GM13977 (cell line): ENCODE results near the gene SMOC1.

Source experiments
- DNase-seq: peaks from one replicate; pipeline ENCODE4 v3.0.0; 2012; ENCODE audit warnings: low spot score
- in situ Hi-C: fragments of 300-500 bp; cut with MboI; formaldehyde crosslinking; loops from one replicate; pipeline ENCODE4 v1.12.0; 2022; ENCODE audit warnings: low sequenced_read_pairs, low pct_unique_long_range_greater_than_20kb, mixed read lengths, inconsistent platforms; ENCODE audit not compliant: unreplicated experiment
- TF ChIP-seq, protein P1 (sequence below): IDR thresholded peaks from 2 replicates; pipeline ENCODE4 v1.5.1; 2012; ENCODE audit warnings: mild to moderate bottlenecking, control low read depth; ENCODE audit not compliant: insufficient read depth; ENCODE audit errors: extremely low read depth, missing control alignments

SMOC1 gene

DNA sequence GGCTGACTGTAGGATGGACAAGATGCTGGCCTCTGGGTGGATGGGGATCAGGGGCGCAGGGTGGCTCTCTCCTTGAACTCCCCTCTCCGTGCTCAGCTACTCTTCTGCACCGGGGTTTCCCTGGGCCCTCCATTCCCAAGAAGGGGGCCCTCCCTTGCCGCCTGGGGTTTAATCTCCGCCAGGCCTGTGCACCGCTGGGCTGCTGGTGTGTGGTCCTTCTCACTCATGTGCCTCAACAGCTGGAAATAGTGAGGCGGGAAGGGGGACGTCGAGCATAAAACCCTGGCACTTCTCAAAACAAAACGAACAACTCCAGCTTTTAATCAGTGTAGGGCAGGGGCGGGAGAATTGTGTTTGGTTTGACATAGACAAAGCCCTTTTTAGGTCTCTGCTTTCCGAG is 19.0 kb upstream of the SMOC1 start:
- no peak for DNase-seq
- in situ Hi-C loops = no loop called here
- TF ChIP-seq, protein P1, sequence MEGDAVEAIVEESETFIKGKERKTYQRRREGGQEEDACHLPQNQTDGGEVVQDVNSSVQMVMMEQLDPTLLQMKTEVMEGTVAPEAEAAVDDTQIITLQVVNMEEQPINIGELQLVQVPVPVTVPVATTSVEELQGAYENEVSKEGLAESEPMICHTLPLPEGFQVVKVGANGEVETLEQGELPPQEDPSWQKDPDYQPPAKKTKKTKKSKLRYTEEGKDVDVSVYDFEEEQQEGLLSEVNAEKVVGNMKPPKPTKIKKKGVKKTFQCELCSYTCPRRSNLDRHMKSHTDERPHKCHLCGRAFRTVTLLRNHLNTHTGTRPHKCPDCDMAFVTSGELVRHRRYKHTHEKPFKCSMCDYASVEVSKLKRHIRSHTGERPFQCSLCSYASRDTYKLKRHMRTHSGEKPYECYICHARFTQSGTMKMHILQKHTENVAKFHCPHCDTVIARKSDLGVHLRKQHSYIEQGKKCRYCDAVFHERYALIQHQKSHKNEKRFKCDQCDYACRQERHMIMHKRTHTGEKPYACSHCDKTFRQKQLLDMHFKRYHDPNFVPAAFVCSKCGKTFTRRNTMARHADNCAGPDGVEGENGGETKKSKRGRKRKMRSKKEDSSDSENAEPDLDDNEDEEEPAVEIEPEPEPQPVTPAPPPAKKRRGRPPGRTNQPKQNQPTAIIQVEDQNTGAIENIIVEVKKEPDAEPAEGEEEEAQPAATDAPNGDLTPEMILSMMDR = no peak

DNA sequence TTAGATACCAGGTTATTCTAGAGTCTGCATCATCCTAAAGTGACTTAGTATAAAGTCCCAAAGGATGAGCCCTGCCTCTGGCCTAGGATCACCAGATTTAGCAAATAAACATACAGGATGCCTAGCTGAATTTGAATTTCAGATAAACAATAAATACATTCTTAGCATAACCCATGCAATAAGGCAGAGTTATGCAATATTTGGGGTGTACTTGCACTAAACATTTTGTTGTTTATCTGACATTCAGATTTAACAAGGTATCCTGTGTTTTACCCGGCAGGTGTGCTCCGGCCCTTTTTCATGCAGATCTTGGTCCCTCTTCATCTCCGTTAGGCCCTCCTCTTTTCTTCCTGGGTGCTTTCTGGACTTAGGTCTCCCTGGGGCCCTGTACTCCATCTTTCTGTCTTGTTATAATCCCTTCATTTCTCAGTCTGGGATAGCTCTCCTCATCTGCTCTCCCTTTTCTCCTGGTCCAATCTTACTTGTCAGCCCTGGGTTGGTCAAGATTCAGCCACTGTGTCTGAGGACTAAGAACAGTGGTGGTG is 18.1 kb upstream of the SMOC1 start:
- DNase-seq = no peak
- TF ChIP-seq, protein P1 = no peak
- in situ Hi-C loops = no loop called here

DNA sequence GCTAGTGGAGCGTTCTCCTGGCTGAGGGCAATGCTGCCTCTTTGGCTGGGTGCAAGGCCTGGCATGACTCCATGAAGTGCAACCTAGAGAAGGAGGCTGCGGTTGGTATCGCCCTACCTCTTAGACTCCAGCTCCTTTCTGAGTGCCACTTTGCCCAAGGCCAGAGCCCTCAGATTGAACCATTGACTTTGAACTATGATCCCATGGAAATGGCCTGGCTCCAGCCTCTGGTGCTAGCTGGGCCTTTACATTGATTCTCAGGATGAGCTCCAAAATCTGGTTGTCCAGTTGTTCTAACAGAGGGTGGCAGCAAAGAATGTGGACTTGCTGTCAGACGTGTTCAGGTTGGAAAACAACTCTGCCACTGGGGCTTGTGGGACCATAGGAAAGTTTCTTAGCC is 16.1 kb upstream of the SMOC1 start:
- no peak for DNase-seq
- in situ Hi-C loops = no loop called here
- TF ChIP-seq, protein P1 = no peak

DNA sequence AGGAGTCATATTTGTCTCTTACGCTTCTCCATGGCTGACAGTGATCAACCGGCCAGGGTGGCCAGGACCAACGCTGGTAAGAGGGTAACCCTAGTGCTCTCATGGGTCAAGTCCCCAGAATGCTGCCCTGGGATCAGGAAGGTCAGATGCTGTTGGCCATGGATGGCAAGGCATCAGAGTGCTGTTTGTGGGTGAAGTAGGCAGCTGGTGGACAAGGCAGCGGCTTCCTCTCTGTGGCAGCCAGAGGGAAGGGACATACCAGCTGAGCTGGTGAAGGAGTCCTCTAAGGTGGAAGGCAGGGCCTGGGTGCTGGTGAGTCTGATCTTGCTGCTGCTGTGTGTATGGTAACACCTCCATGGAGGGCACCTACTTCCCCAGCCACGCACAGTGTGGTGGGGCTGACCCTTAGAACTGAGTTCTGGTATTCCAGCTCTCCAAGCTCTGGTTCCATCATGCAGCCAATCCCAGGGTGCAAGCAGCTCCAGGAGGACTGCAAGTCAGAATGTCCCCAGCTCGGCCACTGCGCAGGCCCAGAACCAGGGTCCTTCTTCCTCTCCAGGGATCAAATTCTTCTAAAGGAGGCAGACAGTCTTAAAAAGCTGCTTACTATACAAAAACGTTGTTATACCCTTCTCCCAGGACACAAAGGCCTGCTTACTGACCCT is 13.4 kb upstream of the SMOC1 start:
- TF ChIP-seq, protein P1 = no peak
- DNase-seq = no peak
- in situ Hi-C loops = no loop called here

DNA sequence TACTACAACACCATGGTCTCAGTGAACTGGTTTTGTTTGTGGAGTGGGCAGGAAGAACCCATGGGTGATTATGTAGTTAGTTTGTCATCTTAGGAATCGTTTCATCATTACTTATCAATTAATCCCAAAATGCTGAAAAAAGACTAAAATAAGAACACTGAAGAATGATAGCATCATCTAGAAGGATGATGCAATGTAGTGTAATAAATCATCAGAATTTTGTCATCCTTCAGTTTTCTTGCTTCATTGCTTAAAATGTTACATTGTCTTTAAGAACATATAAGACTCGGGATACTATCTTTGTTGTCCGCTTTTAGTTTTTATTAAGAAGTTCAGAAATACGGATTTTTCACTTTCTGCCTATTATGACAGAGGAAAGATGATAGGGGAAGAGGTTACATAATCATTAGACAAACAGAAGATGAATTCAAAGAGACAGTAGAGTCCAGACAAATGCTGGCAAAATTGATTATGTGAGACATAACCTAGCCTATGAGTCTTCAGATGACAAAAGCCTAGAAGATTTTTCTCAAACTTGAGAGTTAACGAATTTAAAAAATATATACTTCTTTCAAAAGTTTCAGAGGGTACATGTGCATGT is 10.8 kb upstream of the SMOC1 start:
- in situ Hi-C loops = no loop called here
- no peak for DNase-seq
- TF ChIP-seq, protein P1 = no peak

DNA sequence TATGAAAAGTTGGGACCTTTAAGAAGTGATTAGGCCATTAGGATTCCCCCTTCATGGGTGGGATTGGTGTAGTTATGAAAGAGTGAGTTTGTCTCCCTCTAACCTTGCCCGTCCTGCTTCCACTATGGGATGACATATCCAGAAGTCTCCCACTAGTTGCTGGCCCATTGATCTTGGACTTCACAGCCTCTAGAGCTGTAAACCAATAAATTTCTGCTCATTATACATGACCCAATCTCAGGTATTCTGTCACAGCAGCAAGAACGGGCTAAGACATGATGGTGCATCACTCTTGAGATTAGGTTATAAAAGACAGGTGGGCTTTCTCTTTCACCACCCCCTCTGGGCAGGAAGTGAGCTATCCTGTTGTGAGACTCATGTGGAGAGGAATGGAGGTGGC is 8.6 kb upstream of the SMOC1 start:
- in situ Hi-C loops = no loop called here
- no peak for DNase-seq
- TF ChIP-seq, protein P1 = no peak
